Esophagus muscularis mucosa (tissue), 3 donors: ENCODE results near the gene ADAM33.

Experiments used
- POLR2A ChIP-seq: fragments of 450-650 bp; IDR thresholded peaks from one replicate; pipeline ENCODE4 v1.6.1; 2017; ENCODE audit warnings: antibody characterized with exemption, moderate library complexity, mild to moderate bottlenecking, low read depth
- TF ChIP-seq, protein P1 (sequence below), 3 experiments: fragments of 200-600 bp in 2 of 3; fragments of 450-650 bp in 1 of 3; sonication (generic) in 2 of 3; IDR thresholded peaks; one replicate each; pipeline ENCODE4 v1.5.1; 2017 to 2019; ENCODE audit warnings: antibody characterized with exemption in 3 of 3, mild to moderate bottlenecking in 2 of 3, moderate library complexity in 1 of 3

DNA sequence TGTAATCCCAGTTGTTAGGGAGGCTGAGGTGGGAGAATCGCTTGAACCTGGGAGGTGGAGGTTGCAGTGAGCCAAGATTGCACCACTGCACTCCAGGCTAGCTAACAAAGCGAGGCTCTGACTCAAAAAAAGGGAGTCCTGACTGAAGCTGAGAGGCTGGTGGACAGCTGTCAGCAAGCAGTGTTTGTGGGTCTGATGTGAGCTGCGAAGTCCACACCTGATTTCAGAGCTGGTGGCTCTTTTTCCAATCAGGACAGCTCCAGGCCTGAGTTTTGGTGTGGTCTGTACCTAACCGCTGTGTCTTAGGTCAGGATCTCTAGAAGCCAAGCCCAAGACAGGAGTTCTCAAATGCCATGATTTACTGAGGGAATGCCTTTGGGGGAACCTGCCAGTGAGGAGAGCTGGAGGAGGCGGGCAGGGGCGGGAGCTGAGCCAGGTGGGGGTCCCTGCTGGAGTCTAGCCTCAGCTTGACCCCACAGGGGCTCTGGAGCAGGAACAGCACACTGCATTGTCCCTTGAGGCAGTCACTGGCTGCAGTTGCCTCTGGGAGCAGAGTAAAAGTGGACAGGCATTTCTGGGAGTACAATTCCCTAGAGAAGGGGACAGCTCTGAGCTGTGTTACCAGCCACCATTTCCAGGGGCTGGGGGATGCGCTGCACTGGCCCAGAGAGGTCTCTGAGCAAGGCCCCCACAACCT, 23.6 kb downstream of the ADAM33 start:
- TF ChIP-seq, protein P1, sequence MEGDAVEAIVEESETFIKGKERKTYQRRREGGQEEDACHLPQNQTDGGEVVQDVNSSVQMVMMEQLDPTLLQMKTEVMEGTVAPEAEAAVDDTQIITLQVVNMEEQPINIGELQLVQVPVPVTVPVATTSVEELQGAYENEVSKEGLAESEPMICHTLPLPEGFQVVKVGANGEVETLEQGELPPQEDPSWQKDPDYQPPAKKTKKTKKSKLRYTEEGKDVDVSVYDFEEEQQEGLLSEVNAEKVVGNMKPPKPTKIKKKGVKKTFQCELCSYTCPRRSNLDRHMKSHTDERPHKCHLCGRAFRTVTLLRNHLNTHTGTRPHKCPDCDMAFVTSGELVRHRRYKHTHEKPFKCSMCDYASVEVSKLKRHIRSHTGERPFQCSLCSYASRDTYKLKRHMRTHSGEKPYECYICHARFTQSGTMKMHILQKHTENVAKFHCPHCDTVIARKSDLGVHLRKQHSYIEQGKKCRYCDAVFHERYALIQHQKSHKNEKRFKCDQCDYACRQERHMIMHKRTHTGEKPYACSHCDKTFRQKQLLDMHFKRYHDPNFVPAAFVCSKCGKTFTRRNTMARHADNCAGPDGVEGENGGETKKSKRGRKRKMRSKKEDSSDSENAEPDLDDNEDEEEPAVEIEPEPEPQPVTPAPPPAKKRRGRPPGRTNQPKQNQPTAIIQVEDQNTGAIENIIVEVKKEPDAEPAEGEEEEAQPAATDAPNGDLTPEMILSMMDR (IDR thresholded peaks at IDR 0.05): no peak
- no peak for TF ChIP-seq POLR2A
